ENCODE results near the gene NBEA. TPM values are rescaled to one million over a fixed set of nuclear protein-coding genes. Genes with fewer than 3 reads are reported as not detected.
A peak's percentile ranks its signal among the peaks of the same experiment; 100 is the strongest.

NBEA gene
- 10 to 100 TPM in 1 of 2 donors, 1 to 10 TPM in 1; 7.7 to 10.2 TPM for total RNA-seq

DNA sequence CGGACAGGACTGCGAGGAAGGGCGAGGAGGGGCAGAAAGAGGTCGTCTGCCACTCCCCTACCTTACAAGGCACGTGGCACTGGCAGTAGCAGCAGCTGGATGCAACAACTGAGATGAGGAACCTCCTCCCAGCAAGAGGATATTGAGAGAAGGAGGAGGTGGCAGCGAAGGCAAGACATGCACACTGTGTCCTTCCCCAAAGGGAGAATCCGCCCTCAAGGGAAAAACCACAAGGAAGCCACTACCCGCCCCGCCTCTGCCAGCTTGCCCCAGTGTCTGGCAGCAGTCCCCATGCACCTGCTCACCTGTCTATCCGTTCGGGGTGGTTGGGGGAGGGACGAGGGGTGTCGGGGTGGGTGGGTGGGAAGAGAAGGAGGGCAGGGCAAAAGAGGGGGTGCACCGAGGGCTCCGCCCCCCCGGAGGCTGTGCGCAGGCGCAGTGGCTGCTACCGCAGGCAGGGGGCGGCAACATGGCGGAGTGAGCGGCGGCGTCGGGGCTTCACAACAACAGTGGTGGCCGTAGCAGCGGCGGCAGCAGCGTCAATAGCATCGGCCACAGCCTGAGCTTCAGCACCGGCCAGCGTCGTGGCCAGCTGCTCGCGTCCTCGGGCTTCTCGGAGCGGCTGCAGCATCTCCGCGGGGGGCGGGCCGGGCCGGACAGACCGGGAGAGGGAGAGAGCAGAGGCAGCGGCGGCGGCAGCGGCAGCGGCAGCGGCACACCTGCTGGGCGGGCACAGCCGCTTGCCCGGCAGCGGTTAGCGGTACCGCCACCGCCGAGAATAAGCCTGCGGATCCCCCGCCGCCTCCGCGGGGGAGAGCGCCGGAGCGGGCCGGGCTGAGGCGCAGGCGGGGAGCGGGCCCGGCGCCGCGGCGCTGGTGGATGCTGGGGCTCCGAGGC lies at the start of gene NBEA:
TSS of gene NBEA (plus strand) at position 436 of the 897 bp plus-strand sequence. CDS start 551 bp downstream, outside the sequence.
- ATAC-seq (ENCODE audit: insufficient number of reproducible peaks, low FRiP score, low read depth) = peak; percentile 53
- no peaks in the 10 kb centered on the region for H3K27me3 ChIP-seq (replicated peaks; ENCODE audit: insufficient read depth)
- peaks cover 7 to 19% of the 10 kb centered on the region in 2 donors for H3K4me1 ChIP-seq (ENCODE audit: control insufficient read depth in 1 of 2, low read depth in 2 of 2)
- TF ChIP-seq, protein P1, sequence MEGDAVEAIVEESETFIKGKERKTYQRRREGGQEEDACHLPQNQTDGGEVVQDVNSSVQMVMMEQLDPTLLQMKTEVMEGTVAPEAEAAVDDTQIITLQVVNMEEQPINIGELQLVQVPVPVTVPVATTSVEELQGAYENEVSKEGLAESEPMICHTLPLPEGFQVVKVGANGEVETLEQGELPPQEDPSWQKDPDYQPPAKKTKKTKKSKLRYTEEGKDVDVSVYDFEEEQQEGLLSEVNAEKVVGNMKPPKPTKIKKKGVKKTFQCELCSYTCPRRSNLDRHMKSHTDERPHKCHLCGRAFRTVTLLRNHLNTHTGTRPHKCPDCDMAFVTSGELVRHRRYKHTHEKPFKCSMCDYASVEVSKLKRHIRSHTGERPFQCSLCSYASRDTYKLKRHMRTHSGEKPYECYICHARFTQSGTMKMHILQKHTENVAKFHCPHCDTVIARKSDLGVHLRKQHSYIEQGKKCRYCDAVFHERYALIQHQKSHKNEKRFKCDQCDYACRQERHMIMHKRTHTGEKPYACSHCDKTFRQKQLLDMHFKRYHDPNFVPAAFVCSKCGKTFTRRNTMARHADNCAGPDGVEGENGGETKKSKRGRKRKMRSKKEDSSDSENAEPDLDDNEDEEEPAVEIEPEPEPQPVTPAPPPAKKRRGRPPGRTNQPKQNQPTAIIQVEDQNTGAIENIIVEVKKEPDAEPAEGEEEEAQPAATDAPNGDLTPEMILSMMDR (IDR thresholded peaks at IDR 0.05) = peak; percentile 42
- DNase-seq (ENCODE audit: low spot score) = peak; percentile 3
- no peaks in the 10 kb centered on the region for H3K9me3 ChIP-seq
- no peaks in the 10 kb centered on the region for H3K36me3 ChIP-seq
- peak within 1 kb of the TSS in 1 of 2 donors; percentile 7 for H3K27ac ChIP-seq
- peak within 1 kb of the TSS; percentile 87 for H3K4me3 ChIP-seq

GRCh38 chr13:34894756-34895155 lies 47.3 kb upstream of the NBEA start:
- no peak overlapping the region for H3K27ac ChIP-seq

GRCh38 chr13:34897220-34897619 lies 44.9 kb upstream of the NBEA start:
- H3K4me1 ChIP-seq (ENCODE audit: control insufficient read depth in 1 of 2, low read depth in 2 of 2) = no peaks in the 10 kb centered on the region
- DNase-seq (ENCODE audit: low spot score) = no peak
- ATAC-seq (ENCODE audit: insufficient number of reproducible peaks, low FRiP score, low read depth) = no peak
- H3K36me3 ChIP-seq = no peaks in the 10 kb centered on the region
- no peaks in the 10 kb centered on the region for H3K27me3 ChIP-seq (replicated peaks; ENCODE audit: insufficient read depth)
- H3K27ac ChIP-seq = no peak overlapping the region
- H3K9me3 ChIP-seq = no peaks in the 10 kb centered on the region
- H3K4me3 ChIP-seq = no peak overlapping the region
- TF ChIP-seq, protein P1 (IDR thresholded peaks at IDR 0.05) = no peak

More at GRCh38 chr13:34894756-34895155, 47.3 kb upstream of the NBEA start:
- H3K4me3 ChIP-seq = no peak overlapping the region
- no peaks in the 10 kb centered on the region for H3K9me3 ChIP-seq
- H3K36me3 ChIP-seq = no peaks in the 10 kb centered on the region
- no peaks in the 10 kb centered on the region for H3K27me3 ChIP-seq (replicated peaks; ENCODE audit: insufficient read depth)
- ATAC-seq (ENCODE audit: insufficient number of reproducible peaks, low FRiP score, low read depth) (no peak), DNase-seq (ENCODE audit: low spot score) (no peak)
- H3K4me1 ChIP-seq (ENCODE audit: control insufficient read depth in 1 of 2, low read depth in 2 of 2) = no peaks in the 10 kb centered on the region
- TF ChIP-seq, protein P1 (IDR thresholded peaks at IDR 0.05) = no peak

GRCh38 chr13:34899888-34900287 lies 42.2 kb upstream of the NBEA start:
- DNase-seq (ENCODE audit: low spot score) (no peak), ATAC-seq (ENCODE audit: insufficient number of reproducible peaks, low FRiP score, low read depth) (no peak)
- TF ChIP-seq, protein P1 (IDR thresholded peaks at IDR 0.05) = no peak
- H3K4me3 ChIP-seq = no peak overlapping the region
- no peaks in the 10 kb centered on the region for H3K27me3 ChIP-seq (replicated peaks; ENCODE audit: insufficient read depth)
- no peaks in the 10 kb centered on the region for H3K36me3 ChIP-seq
- no peaks in the 10 kb centered on the region for H3K9me3 ChIP-seq
- no peaks in the 10 kb centered on the region for H3K4me1 ChIP-seq (ENCODE audit: control insufficient read depth in 1 of 2, low read depth in 2 of 2)
- no peak overlapping the region for H3K27ac ChIP-seq

GRCh38 chr13:34900288-34900739 lies 41.8 kb upstream of the NBEA start:
- DNase-seq (ENCODE audit: low spot score) (no peak), ATAC-seq (ENCODE audit: insufficient number of reproducible peaks, low FRiP score, low read depth) (no peak)
- TF ChIP-seq, protein P1 (IDR thresholded peaks at IDR 0.05) = no peak
- H3K36me3 ChIP-seq = no peaks in the 10 kb centered on the region
- no peak overlapping the region for H3K27ac ChIP-seq
- no peaks in the 10 kb centered on the region for H3K4me1 ChIP-seq (ENCODE audit: control insufficient read depth in 1 of 2, low read depth in 2 of 2)
- no peak overlapping the region for H3K4me3 ChIP-seq
- no peaks in the 10 kb centered on the region for H3K9me3 ChIP-seq
- H3K27me3 ChIP-seq (replicated peaks; ENCODE audit: insufficient read depth) = no peaks in the 10 kb centered on the region

All from thoracic aorta (tissue), 2 donors.